Measurements from ENCODE around the gene ZNF784.
"Not testable (repeated sequence)": the region's sequence is repeated elsewhere in the genome, so short reads cannot be mapped to it uniquely, and the experiment has no call there.

ZNF784 gene

GRCh38 chr19:55586976-55587668 lies 37.2 kb downstream of the ZNF784 start:
- DNase-seq: peak in 57 of 58 donors; percentile 23 to 97 (median 84)

GRCh38 chr19:55585658-55586339 lies 38.6 kb downstream of the ZNF784 start:
- DNase-seq: peak in 57 of 58 donors; percentile 17 to 87 (median 67)

GRCh38 chr19:55584871-55585270 lies 39.5 kb downstream of the ZNF784 start:
- DNase-seq: no peak

- DNase-seq: not testable (repeated sequence)
Observed at GRCh38 chr19:55583897-55584296, 40.5 kb downstream of the ZNF784 start.

GRCh38 chr19:55582284-55582683 lies 42.1 kb downstream of the ZNF784 start:
- not testable (repeated sequence) for DNase-seq

- DNase-seq: no peak
Observed at GRCh38 chr19:55581823-55582223, 42.5 kb downstream of the ZNF784 start.

- DNase-seq: peak in 1 of 58 donors; percentile 40
Observed at GRCh38 chr19:55581145-55581822, 43.1 kb downstream of the ZNF784 start.

GRCh38 chr19:55580628-55581144 lies 43.7 kb downstream of the ZNF784 start, which contains the start of gene ZNF579:
TSS of gene ZNF579 (minus strand) at chr19:55580848. CDS start at chr19:55579639, 1,209 bp downstream.
- DNase-seq: peak; percentile 19 to 94 (median 84)

GRCh38 chr19:55579766-55580621 lies 44.4 kb downstream of the ZNF784 start:
- DNase-seq: peak in 9 of 58 donors; percentile 11 to 51 (median 38)

GRCh38 chr19:55578761-55579747 lies 45.3 kb downstream of the ZNF784 start:
- DNase-seq: no peak

GRCh38 chr19:55578031-55578760 lies 46.2 kb downstream of the ZNF784 start:
- DNase-seq: no peak

- DNase-seq: no peak
Observed at GRCh38 chr19:55576746-55577145, 47.6 kb downstream of the ZNF784 start.

GRCh38 chr19:55573929-55574328 lies 50.4 kb downstream of the ZNF784 start:
- not testable (repeated sequence) for DNase-seq

All from anterior cingulate cortex (tissue), 58 donors.